Measurements from ENCODE around the gene MSANTD1.
"Not testable (repeated sequence)": the region's sequence is repeated elsewhere in the genome, so short reads cannot be mapped to it uniquely, and the experiment has no call there.

Gene MSANTD1

DNA sequence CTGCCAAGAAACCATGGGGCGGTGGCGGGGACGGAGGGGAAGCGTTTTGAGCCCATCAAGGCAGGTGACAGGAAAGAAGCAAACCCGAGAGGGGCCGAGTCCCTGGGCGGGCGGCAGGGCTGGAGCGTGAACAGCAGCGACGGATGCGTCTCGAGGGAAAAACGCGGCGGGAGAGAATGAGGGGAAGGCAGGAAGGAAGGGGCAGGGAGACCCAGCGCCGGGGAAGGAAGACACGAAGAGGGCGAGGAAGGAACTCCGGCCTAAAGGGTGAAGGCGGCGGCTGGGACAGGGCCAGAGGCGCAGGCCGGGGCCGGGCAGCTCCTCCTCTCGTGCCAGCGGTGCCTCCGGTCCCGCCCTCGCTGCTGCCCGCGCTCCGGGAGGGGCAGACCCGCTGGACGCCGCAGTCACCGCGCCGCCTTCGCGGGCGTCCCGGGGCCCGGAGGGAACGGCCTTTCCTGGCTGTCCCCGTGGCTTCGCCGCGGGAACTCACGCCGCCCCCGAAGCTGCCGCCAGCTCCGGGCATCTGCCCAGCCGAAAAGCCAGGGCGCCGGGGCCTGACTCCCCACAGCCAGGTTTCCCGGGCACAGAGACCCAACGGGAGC is 43.1 kb downstream of the MSANTD1 start:
- DNase-seq, result peak; percentile 50

DNA sequence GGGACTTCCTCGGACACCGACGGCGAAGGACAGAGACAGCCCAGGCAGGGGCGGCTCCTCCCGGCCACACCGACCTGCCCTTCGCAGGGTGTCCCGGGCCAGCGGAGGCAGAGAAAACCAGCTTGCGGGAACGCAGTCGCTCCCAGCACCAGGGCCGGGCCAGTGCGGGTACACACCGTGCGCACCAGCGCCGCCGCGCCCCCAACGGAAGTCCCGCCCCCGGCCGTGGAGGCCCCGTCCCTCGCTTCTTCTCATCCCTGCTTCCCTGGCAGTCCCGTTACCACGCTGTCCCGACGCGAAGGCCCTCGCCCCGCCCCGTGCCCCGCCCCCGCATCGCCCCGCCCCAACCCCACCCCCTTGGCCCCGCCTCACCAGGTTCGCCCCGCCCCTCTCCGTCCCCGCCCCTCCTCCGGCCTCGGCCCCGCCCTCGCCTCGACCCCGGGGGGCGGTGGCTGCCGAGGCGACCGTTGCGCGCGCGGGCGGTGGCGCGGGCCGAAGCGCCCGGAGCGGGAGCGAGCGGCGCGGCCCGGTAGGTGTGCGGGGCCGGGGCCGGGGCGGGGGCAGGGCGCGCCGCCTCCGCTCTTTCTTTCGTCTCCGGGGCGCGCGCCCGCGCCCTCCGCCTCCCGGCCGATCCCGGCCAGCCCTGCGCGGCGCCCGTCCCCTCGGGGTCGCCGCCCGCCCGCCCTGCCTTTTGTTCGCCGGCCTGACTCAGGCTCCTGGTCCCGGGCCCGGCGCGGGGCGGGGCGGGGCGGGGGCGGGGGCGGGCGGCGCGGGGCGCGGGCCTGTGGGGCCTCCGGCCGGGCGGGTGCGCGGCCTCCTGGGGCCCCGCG is 43.8 kb downstream of the MSANTD1 start, which contains the start of gene RGS12:
Gene RGS12 (plus strand): TSS at position 451 of the 830 bp plus-strand sequence. CDS start 23,150 bp downstream, outside the sequence.
- peak; percentile 83 for DNase-seq

DNA sequence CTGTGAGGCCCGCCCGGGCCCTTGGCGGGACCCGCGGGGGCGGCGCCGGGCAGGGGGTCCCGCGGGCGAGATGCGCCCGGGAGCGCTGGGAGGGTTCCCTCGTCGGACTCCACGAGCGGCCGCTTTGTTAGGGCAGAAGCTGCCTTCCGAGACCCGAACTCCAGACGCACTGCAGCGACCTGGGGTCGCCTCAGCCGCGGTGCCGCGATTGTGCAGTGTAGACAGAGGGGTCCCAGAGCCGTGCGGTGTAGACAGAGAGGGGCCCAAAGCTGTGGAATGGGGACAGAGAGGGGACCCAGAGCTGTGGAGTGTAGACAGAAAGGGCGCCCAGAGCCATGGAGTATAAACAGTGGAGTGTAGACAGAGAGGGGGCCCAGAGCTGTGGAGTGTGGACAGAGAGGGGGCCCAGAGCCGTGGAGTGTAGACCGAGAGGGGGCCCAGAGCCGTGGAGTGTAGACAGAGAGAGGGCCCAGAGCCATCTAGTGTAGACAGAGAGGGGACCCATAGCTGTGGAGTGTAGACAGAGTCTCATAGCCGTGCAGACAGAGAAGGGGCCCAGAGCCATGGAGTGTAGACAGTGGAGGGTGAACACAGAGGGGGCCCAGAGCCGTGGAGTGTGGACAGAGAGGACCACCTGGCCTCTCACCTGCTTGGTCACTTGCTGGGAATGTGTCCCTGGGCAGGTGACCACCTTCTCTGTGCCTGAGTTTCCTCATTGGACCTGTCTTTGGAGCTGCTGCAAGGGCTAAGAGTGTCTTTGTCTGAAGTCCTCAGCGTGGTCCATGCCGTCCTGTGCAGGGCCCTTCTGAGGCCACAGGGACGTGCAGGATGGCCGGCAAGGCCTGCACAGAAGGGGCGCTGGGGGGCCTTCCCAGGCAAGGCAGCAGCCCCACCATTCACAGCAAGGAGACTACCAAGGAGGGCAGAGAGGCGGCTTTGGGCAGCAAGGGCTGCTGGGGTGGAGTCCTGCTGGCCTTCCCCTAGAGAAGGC is 44.7 kb downstream of the MSANTD1 start:
- no peak for DNase-seq

DNA sequence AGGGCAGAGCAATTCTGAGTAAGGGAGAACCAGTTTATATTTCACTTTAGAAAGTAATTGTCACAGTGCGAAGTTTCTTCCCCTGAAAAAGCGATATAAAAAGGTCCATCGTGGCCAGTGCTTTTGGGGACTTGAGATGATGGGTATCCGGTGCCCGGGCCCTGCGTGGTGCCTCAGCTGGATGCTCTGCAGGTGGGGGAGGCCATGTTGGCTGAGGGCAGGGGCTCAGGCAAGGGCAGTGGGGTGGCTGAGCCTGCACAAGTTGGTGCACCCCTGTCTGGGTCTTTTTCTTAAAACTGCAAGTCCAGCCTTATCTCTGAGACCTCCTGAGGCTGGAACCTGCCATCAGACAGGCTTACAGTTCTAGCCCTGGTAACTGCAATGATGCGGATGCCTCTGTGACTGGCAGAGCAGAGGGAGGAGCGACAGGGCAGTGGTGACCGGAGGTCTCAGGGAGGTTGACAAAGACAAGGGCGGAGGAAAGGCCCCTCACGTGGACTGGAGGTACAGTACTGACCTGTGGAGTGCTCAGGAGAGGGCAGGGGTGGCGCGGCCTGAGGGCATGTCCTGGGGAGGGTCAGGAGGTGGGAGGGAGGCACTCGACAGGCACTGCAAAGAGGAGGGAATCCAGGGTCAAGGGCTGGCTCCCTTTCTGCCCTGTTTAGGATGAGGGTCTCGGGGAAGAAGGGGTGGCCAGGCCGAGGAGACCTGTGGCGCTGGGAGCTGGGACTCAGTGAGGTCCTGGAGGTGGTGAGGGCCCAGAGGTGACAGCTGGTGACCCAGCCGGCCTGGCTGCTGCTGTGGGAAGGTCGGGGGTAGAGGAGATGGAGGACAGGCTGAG is 45.7 kb downstream of the MSANTD1 start:
- no peak for DNase-seq

DNA sequence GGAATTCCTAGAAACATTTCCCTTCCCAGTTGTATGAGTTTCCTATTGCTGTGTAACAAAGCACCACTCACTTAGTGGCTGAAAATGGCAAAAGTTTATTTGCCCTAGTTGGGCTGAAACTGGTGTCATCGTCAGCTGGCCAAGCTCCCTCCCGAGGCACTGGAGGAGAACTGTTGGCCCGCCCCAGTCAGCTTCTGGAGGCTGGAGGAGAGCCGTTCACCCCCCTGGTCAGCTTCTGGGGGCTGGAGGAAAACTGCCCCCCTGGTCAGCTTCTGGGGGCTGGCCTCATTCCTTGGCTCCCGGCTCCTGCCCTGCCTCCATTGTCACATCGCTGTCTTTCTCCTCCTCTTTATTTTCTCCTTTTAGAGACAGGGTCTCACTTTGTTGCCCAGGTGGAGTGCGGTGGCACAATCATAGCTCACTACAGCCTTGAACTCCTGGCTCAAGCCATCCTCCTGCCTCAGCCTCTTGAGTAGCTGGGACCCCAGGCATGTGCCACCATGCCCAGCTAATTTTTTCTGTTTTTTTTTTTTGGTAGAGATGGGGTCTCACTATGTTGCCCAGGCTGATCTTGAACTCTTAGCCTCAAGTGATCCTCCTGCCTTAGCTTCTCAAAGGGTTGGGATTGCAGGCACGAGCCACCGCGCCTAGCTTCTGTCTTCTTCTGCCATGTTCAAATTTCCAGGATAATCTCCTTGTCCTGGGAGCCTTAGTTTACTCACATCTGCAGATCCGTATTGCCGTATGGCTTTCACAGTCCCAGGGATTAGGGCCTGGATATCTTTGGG is 47.1 kb downstream of the MSANTD1 start:
- no peak for DNase-seq

DNA sequence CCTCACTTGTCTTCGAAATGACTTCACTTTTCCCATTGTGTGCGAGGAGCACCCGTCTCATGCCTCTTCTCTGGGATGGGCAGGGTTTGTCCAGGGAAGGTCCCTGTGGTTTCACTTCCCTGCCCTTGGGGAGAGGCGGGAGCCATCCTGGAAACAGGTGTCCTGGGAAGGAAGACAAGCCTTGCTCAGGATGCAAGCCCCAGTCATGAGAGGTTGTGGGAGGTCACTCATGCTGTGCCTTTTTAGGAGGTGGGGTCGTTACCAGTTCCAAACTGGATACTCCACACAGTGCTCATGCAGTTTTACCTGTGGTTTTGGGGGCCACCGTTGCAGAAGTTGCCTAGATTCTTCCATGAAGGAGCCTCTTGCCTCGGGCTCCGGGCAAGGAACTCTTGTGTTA is 47.7 kb downstream of the MSANTD1 start:
- DNase-seq, result no peak

DNA sequence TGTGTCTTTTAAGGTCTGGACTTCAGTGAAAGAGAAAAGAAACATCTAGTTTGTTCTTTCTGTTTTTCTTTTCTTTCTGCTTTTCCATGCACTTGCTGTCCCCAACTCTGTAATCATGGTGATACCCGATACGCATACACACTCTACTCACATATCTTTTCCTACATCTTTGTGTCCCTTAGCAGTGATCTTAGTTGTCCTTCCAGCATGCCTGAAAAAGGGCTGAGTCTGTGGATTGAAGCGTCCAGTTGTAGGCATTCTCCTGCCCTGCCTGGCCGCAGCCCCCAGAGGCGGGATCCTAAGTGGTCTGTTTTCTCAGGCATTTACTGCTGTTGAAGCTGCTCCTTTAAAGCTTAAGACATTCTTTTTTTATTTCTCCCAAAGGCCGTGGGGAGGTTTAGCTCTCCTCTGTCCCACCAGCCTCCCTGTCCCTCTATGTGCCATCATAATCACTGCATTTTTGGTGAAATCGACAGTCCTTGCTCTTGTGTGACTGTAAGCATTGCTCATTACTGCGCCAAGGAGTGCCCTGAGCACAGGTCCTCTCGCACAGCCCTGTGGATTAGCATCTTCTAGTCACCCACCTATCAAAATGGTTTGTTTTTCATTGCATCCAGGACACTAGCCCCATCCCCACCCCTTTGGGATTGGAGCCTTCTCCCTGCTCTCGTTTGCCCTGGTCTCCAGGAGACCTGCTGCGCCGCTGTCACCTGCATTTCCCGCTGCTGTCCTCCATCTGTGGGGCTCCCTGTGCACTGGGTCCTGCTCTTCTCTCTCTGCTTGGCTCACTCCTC is 48.3 kb downstream of the MSANTD1 start:
- DNase-seq, result no peak

DNA sequence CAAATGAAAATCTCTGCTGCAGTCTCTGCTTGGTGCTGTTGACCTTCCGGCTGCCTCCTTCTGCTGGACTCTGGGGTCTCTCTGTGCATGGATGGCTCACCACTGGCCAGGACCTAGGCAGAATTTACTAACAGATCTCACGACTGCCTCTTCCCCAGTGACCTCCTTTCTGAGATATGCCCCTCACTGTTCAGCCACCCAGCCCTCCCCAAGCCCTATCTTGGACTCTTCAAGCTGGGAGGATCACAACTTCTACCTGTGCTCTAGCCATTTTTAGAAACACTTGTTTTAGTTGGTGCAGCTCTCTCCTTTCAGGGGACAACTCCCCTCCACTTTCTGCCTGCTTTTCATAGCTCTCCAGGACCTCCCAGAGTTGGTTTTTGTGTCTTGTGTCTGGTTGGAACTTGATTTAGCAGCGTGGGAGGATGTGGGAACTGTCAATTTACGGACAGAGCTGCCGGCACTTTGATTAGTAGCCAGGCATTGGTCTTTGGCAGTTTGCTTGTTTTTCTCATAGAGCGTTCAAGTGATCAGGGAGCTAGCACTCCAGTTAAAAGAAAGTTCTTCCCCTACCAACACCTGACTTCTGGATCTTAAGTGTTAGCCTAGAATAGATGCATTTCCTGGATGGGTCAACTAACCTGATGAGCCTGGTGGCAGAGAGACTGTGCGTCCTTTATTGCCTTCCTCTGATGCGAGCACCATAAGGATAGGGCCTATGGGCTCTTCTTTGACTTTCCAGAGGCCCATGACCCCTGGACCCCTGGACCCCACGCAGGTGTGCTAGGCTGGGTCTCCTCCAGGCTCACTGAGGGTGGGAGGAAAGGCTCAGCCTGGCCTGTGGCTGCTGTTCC is 50.4 kb downstream of the MSANTD1 start:
- no peak for DNase-seq

DNA sequence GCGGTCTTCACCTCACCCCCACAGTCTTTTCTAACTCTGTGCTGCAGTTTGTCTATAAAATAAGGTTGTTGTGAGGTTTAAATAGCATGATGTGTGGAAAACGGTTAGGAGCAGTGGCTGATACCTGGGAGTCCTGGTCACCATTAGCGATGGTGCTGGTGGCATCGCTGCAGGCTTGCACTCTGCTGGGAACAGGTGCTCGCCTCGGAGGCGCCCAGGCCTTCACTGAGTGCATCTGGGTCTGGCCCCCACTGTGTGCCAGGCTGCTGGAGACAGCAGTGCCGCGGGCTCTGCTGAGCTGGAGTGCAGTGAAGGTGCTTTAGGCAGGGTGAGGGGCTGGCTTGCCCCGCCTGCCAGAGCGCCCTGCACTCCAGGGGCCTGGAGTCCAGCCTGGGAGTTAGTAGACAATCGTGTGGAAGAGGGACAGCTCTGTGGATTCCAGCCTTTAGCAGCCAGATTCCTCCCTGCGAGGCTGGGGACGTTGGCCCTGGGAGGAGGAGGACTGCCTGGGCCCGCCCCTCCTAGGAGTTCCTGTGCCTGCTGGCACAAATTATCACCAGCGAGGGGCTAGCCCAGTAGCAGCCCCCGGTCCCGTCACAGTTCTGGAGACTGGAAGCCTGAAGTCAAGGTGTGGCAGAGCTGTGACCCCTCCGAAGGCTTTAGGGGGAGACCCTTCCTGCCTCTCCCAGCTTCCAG is 51.2 kb downstream of the MSANTD1 start:
- no peak for DNase-seq

DNA sequence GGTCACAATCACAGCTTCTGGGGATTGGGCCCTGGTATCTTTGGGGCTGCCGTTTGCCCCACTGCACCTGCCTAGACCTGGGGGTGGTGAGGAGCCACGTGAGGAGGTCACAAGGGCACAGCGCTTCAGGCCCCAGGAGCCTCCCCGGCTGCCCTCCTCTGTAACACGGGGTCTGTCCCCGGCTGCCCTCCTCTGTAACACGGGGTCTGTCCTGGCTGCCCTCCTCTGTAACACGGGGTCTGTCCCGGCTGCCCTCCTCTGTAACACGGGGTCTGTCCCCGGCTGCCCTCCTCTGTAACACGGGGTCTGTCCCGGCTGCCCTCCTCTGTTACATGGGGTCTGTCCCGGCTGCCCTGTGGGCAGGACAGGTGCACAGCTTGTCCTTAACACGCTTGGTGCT is 51.9 kb downstream of the MSANTD1 start:
- DNase-seq, result not testable (repeated sequence)

DNA sequence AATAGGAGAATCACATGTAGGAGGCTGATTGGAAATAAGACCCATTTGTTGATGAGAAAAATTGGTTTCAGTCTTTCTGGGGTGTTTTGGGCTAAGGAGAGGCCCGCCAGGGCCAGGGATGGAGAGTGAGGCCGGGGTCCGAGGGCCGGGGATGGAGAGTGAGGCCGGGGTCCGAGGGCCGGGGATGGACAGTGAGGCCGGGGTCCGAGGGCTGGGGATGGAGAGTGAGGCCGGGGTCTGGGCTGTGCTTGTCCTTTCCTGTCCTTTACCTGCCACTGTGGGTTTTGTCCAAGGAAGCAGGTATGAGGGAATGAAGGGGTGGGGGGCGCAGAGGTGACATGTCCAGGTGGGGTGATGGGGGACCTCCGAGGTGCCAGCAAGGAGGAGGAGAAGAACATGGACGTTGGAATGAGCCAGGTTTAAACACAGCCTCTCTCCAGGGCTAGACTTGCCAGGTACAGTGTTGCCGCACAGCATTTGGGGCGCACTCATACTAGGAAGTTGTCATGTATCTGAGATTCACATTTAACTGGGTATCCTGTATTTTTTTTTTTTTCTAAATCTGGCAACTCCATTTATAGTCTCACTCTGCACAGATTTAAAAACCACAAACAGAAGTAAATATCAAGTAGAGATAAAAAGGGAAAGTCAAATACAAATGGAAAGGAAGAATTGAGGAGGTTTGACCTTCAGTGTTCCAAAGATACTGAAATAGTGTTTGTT is 52.7 kb downstream of the MSANTD1 start:
- no peak for DNase-seq

DNA sequence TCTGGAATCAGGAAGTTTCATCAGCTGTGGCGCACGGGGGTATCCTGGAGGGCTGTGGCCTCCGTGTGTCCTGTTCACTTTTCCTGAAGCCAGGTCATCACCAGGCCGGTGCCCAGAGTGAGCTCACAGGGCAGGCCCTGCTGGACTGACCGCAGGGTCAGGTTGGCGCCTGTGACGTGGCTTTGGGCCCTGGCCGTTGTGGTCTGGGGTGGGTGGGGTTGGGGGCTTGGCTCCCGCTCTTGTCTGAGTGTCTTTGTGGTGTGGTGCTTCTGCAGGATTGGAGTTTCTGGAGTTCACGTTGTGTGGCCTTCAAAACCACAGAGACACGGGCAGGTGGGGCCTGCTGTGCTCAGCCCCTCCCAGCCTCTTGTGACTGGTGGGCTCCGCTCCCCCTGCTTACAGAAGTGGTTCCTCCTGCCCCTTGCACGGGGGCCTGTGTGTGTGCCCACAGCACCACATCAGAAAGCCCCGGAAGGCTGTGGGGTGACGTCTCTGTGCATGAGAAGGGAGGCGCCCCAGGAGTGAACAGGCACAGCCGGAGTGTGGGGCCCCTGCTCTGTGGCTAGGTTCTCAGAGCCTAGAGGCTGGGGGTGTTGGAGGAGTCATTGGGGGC is 53.3 kb downstream of the MSANTD1 start:
- no peak for DNase-seq

DNA sequence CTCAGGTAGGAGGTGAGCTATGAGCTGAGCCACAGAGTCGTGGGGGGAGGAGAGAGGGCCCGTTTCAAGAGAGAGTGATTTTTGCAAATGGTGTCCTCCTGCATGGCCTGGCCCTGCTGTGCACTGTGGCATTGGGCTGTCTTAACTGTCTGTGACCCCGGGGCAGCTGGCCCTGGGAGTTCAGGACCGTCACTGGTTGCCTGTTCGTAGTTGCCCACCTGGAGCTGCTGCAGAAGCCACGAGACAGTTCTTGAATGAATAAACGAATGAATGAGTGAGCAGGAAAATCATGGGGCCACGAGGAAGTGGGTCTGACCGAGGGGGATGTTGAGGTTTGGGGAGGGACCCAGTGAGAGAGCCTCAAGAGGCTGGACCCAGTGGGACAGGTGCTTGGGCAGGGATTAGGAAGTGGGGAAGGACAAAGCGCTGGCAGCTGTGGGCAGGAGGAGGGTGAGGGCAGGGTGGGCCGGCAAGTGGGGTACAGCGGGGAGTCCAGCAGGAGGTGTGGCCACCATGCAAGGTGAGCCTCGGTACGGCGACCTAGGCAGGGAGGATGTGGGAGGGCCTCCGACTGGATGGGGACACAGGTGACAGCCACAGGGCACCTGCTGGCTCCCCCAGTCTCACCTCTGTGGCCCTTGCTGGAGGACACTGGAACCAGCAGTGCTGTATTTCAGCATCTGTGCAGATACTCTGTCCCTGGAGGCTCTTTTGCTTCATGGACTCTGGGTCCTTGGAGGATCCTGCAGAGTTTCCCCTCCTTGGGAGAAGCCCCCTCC is 54.0 kb downstream of the MSANTD1 start:
- no peak for DNase-seq

DNA sequence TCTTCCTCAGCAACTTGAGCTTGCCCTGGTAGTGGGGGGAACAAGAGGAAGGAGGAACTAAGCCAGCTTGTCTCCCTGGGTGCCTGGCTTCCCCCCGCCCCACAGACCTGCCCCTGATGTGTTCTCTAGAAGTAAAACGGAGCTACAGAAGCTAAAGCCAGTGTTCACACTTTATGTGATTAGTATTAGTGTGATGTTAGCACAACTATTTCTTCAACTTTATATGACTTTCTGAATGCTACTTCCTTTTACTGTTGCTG is 54.5 kb downstream of the MSANTD1 start:
- no peak for DNase-seq

DNA sequence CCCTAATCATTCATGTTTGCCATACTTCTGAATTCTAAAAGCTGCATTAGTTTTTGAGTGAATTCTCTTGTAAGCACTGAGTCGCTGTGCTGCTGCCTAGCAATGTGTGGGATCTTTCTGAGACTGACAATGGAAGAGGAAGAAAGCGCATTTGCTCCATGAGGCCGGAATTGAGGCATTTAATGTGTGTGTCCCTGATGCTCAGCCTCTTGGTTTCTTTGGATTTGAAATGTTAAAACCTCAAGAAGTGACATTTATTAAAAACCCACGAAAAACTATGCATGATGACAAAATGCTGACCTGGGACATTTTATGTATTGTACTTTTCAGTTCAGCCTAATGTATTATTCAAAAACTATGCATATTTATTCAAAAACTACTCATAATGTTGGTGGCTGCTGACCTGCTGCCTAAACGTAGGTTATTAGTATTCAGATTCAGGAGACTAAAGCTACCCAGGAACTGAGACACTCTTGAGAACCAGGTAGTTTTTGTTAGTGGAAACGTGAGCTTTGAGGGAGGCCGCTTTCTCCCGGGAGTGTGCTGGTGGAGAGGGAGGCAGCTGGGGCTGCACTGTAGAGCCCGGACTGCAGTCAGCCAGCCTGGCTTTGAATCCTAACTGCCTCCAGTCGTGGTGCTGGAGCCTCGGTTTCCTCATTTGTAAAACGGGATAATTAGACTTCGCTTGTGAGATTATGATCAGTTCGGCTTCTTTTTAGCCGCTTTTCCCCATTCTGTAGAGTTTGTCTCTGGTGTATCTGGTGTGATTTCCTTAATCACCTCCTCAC is 55.2 kb downstream of the MSANTD1 start:
- no peak for DNase-seq

Data from NCI-H1092 treated with DMSO at 0.1 percent for 48 hours (cell line).